Measurements from ENCODE around the gene JAM3. TPM values are rescaled to one million over a fixed set of nuclear protein-coding genes. Genes with fewer than 3 reads are reported as not detected.

The JAM3 gene
- total and polyA plus RNA-seq, 11 donors, result 11.9 to 56.9 (median 34.0) TPM

GRCh38 chr11:134159652-134160051, 90.8 kb downstream of the JAM3 start:
- H3K27me3 ChIP-seq, result no peaks in the 10 kb centered on the region
- 86 to 93% (median 91%) methylated on average over 7 to 9 of the region's 9 CpGs for WGBS, 4 donors

DNA sequence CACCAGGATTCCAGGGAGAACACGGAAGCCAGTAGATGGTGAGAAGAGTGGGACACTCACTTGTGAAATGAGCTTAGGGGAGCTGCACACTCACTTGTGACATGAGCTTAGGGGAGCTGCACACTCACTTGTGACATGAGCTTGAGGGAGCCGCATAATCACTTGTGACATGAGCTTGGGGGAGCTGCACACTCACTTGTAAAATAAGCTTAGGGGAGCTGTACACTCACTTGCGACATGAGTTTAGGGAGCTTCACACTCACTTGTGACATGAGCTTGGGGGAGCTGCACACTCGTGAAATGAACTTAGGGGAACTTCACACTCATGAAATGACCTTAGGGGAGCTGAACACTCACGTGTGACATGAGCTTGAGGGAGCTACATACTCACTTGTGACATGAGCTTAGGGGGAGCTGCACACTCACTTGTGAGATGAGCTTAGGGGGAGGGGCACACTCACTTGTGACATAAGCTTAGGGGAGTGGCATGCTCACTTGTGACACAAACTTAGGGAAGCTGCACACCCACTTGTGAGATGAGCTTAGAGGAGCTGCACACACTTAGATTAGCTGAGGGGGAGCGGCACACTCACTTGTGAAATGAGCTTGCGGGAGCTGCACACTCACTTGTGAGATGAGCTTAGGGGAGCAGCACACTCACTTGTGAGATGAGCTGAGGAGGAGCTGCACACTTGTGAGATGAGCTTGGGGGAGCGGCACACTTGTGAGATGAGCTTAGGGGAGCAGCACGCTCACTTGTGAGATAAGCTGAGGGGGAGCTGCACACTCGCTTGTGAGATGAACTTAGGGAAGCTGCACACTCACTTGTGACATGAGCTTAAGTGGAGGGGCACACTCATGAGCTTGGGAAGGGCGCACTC, 95.9 kb downstream of the JAM3 start:
- 93 to 96% (median 95%) methylated on average over 11 of the region's 11 CpGs for WGBS, 4 donors
- Histone ChIP-seq H3K27me3 (no peaks in the 10 kb centered on the region), H3K27ac (no peak overlapping the region), H3K4me3 (no peak overlapping the region), H3K36me3 (peaks cover 0 to 71% (median 54%) of the 10 kb centered on the region in 9 donors), H3K9me3 (no peaks in the 10 kb centered on the region), H3K4me1 (no peaks in the 10 kb centered on the region)
- ATAC-seq, result peak in 1 of 4 donors; percentile 15
- intact Hi-C loops (cut with DNase I), result no loop called here
- DNase-seq, result no peak
- TF ChIP-seq, protein P1, sequence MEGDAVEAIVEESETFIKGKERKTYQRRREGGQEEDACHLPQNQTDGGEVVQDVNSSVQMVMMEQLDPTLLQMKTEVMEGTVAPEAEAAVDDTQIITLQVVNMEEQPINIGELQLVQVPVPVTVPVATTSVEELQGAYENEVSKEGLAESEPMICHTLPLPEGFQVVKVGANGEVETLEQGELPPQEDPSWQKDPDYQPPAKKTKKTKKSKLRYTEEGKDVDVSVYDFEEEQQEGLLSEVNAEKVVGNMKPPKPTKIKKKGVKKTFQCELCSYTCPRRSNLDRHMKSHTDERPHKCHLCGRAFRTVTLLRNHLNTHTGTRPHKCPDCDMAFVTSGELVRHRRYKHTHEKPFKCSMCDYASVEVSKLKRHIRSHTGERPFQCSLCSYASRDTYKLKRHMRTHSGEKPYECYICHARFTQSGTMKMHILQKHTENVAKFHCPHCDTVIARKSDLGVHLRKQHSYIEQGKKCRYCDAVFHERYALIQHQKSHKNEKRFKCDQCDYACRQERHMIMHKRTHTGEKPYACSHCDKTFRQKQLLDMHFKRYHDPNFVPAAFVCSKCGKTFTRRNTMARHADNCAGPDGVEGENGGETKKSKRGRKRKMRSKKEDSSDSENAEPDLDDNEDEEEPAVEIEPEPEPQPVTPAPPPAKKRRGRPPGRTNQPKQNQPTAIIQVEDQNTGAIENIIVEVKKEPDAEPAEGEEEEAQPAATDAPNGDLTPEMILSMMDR (IDR thresholded peaks at IDR 0.05), result no peak
- no peak for TF ChIP-seq POLR2A (IDR thresholded peaks at IDR 0.05)

More at GRCh38 chr11:134159652-134160051, 90.8 kb downstream of the JAM3 start:
- Histone ChIP-seq H3K36me3 (peaks cover 0 to 93% (median 74%) of the 10 kb centered on the region in 9 donors), H3K27ac (no peak overlapping the region), H3K4me1 (no peaks in the 10 kb centered on the region), H3K4me3 (no peak overlapping the region), H3K9me3 (no peaks in the 10 kb centered on the region)
- no peak for TF ChIP-seq POLR2A (IDR thresholded peaks at IDR 0.05)
- TF ChIP-seq, protein P1 (IDR thresholded peaks at IDR 0.05), result no peak
- no peak for ATAC-seq
- intact Hi-C loops (cut with DNase I), result no loop called here
- no peak for DNase-seq

GRCh38 chr11:134170177-134170918, 101.5 kb downstream of the JAM3 start:
- no peak for DNase-seq

More at GRCh38 chr11:134170177-134170918, 101.5 kb downstream of the JAM3 start:
- Histone ChIP-seq H3K9me3 (no peaks in the 10 kb centered on the region), H3K4me1 (no peaks in the 10 kb centered on the region), H3K4me3 (no peak overlapping the region), H3K27ac (no peak overlapping the region), H3K27me3 (no peaks in the 10 kb centered on the region), H3K36me3 (peaks cover 0 to 63% (median 40%) of the 10 kb centered on the region in 9 donors)
- no peak for ATAC-seq
- intact Hi-C loops (cut with DNase I), result no loop called here
- 93 to 96% (median 95%) methylated on average over 6 of the region's 6 CpGs for WGBS, 4 donors
- TF ChIP-seq, protein P1 (IDR thresholded peaks at IDR 0.05), result no peak
- no peak for TF ChIP-seq POLR2A (IDR thresholded peaks at IDR 0.05)
